Naive B cell (primary cell): ENCODE measurements around the gene ZFHX3. TPM values are rescaled to one million over a fixed set of nuclear protein-coding genes. Genes with fewer than 3 reads are reported as not detected.

ENCODE experiments used
- ATAC-seq, 2 donors: fragments of 150-1000 bp; cut with Tn5 transposase; 2 replicates each; pipeline ENCODE4 v1.10.0; 2021; ENCODE audit warnings: low read depth in 2 of 2, mild to moderate bottlenecking in 2 of 2, moderate library complexity in 2 of 2
- DNase-seq: peaks from one replicate; pipeline ENCODE4 v3.0.0; 2022
- H3K27ac Mint-ChIP-seq, 6 donors: one replicate each; pipeline ENCODE4 v1.8.0; 2020 to 2022; ENCODE audit warnings: mild to moderate bottlenecking in 6 of 6, mixed read lengths in 6 of 6, moderate library complexity in 5 of 6, inconsistent platforms in 2 of 6
- H3K27me3 Mint-ChIP-seq, 3 donors: one replicate each; pipeline ENCODE4 v1.8.0; 2021 to 2022; ENCODE audit warnings: mixed read lengths in 3 of 3, mild to moderate bottlenecking in 1 of 3
- H3K36me3 Mint-ChIP-seq, 2 donors: one replicate each; pipeline ENCODE4 v1.8.0; 2020 to 2022; ENCODE audit warnings: mixed read lengths in 2 of 2, inconsistent platforms in 1 of 2, mild to moderate bottlenecking in 1 of 2
- H3K4me1 Mint-ChIP-seq, 3 donors: one replicate each; pipeline ENCODE4 v1.8.0; 2020 to 2022; ENCODE audit warnings: mixed read lengths in 3 of 3, inconsistent platforms in 1 of 3, mild to moderate bottlenecking in 1 of 3, moderate library complexity in 1 of 3
- H3K4me3 Mint-ChIP-seq, 8 donors: one replicate each; pipeline ENCODE4 v1.8.0; 2020 to 2022; ENCODE audit warnings: mild to moderate bottlenecking in 8 of 8, mixed read lengths in 8 of 8, moderate library complexity in 8 of 8, inconsistent platforms in 2 of 8
- H3K9me3 Mint-ChIP-seq, 7 donors: one replicate each; pipeline ENCODE4 v1.8.0; 2020 to 2022; ENCODE audit warnings: mixed read lengths in 7 of 7, mild to moderate bottlenecking in 5 of 7, inconsistent platforms in 2 of 7, moderate library complexity in 1 of 7
- polyA plus RNA-seq, 6 donors: library from polyadenylated mRNA; unstranded; fragments of 300-500 nt; fragmentation: Illumina TruSeq; gene quantifications; one replicate each; pipeline ENCODE4 v1.2.3, GENCODE V29; 2021; ENCODE audit warnings: low read depth in 6 of 6

ZFHX3 gene
- polyA plus RNA-seq, 6 donors from 2014 or later, result 0.08 to 0.61 (median 0.24) TPM; not detected in 1

- Mint-ChIP-seq H3K4me1 (peaks cover 0 to 15% (median 6%) of the 10 kb centered on the region in 3 donors), H3K4me3 (no peak overlapping the region), H3K27ac (peak overlapping the region in 1 of 6 donors; percentile 24), H3K27me3 (no peaks in the 10 kb centered on the region), H3K9me3 (no peaks in the 10 kb centered on the region), H3K36me3 (no peaks in the 10 kb centered on the region)
- ATAC-seq, result peak; percentile 45 to 56
- DNase-seq, result peak; percentile 41
Measured at GRCh38 chr16:72832621-72833248, 215.2 kb downstream of the ZFHX3 start.

- H3K36me3 Mint-ChIP-seq, result no peaks in the 10 kb centered on the region
- no peak for DNase-seq
- ATAC-seq, result no peak
- H3K27me3 Mint-ChIP-seq, result no peaks in the 10 kb centered on the region
- no peak overlapping the region for H3K4me3 Mint-ChIP-seq
- peaks cover 0 to 15% (median 6%) of the 10 kb centered on the region in 3 donors for H3K4me1 Mint-ChIP-seq
- no peaks in the 10 kb centered on the region for H3K9me3 Mint-ChIP-seq
- peak overlapping the region in 2 of 6 donors; percentile 7 to 21 for H3K27ac Mint-ChIP-seq
Measured at GRCh38 chr16:72829846-72830775, 217.8 kb downstream of the ZFHX3 start.

GRCh38 chr16:72827866-72828265 is 220.1 kb downstream of the ZFHX3 start:
- DNase-seq (no peak), ATAC-seq (no peak)
- Mint-ChIP-seq H3K4me3 (no peak overlapping the region), H3K27me3 (no peaks in the 10 kb centered on the region), H3K4me1 (peaks cover 0 to 10% (median 0%) of the 10 kb centered on the region in 3 donors), H3K9me3 (no peaks in the 10 kb centered on the region), H3K27ac (no peak overlapping the region), H3K36me3 (no peaks in the 10 kb centered on the region)

- Mint-ChIP-seq H3K27me3 (no peaks in the 10 kb centered on the region), H3K36me3 (no peaks in the 10 kb centered on the region), H3K27ac (no peak overlapping the region), H3K4me3 (no peak overlapping the region), H3K9me3 (no peaks in the 10 kb centered on the region), H3K4me1 (peaks cover 0 to 6% (median 0%) of the 10 kb centered on the region in 3 donors)
- DNase-seq (no peak), ATAC-seq (no peak)
Measured at GRCh38 chr16:72825912-72826621, 221.9 kb downstream of the ZFHX3 start.

GRCh38 chr16:72824761-72825160 is 223.2 kb downstream of the ZFHX3 start:
- DNase-seq (no peak), ATAC-seq (no peak)
- H3K4me3 Mint-ChIP-seq, result no peak overlapping the region
- H3K9me3 Mint-ChIP-seq, result no peaks in the 10 kb centered on the region
- H3K4me1 Mint-ChIP-seq, result no peaks in the 10 kb centered on the region
- H3K27ac Mint-ChIP-seq, result no peak overlapping the region
- H3K36me3 Mint-ChIP-seq, result no peaks in the 10 kb centered on the region
- no peaks in the 10 kb centered on the region for H3K27me3 Mint-ChIP-seq

- Mint-ChIP-seq H3K4me3 (no peak overlapping the region), H3K27ac (no peak overlapping the region), H3K4me1 (no peaks in the 10 kb centered on the region), H3K27me3 (no peaks in the 10 kb centered on the region), H3K9me3 (no peaks in the 10 kb centered on the region), H3K36me3 (no peaks in the 10 kb centered on the region)
- no peak for DNase-seq
- ATAC-seq, result no peak
Measured at GRCh38 chr16:72824027-72824426, 223.9 kb downstream of the ZFHX3 start.

- H3K9me3 Mint-ChIP-seq, result no peaks in the 10 kb centered on the region
- no peaks in the 10 kb centered on the region for H3K4me1 Mint-ChIP-seq
- ATAC-seq (no peak), DNase-seq (no peak)
- peaks cover 0 to 8% of the 10 kb centered on the region in 2 donors for H3K36me3 Mint-ChIP-seq
- no peaks in the 10 kb centered on the region for H3K27me3 Mint-ChIP-seq
- no peak overlapping the region for H3K4me3 Mint-ChIP-seq
- no peak overlapping the region for H3K27ac Mint-ChIP-seq
Measured at GRCh38 chr16:72821185-72821950, 226.6 kb downstream of the ZFHX3 start.

- H3K9me3 Mint-ChIP-seq, result no peaks in the 10 kb centered on the region
- H3K4me3 Mint-ChIP-seq, result no peak overlapping the region
- no peak for DNase-seq
- H3K27ac Mint-ChIP-seq, result no peak overlapping the region
- ATAC-seq, result no peak
- peaks cover 0 to 8% of the 10 kb centered on the region in 2 donors for H3K36me3 Mint-ChIP-seq
- H3K4me1 Mint-ChIP-seq, result no peaks in the 10 kb centered on the region
- no peaks in the 10 kb centered on the region for H3K27me3 Mint-ChIP-seq
Measured at GRCh38 chr16:72819345-72819744, 228.6 kb downstream of the ZFHX3 start.

- Mint-ChIP-seq H3K27me3 (no peaks in the 10 kb centered on the region), H3K9me3 (no peaks in the 10 kb centered on the region), H3K4me3 (no peak overlapping the region), H3K27ac (no peak overlapping the region), H3K4me1 (no peaks in the 10 kb centered on the region), H3K36me3 (peaks cover 0 to 8% of the 10 kb centered on the region in 2 donors)
- DNase-seq, result no peak
- no peak for ATAC-seq
Measured at GRCh38 chr16:72818236-72818845, 229.6 kb downstream of the ZFHX3 start.

GRCh38 chr16:72815348-72816318 is 232.3 kb downstream of the ZFHX3 start:
- Mint-ChIP-seq H3K36me3 (peaks cover 0 to 8% of the 10 kb centered on the region in 2 donors), H3K27me3 (no peaks in the 10 kb centered on the region), H3K4me1 (peaks cover 0 to 6% (median 0%) of the 10 kb centered on the region in 3 donors), H3K4me3 (no peak overlapping the region), H3K27ac (no peak overlapping the region), H3K9me3 (no peaks in the 10 kb centered on the region)
- DNase-seq (no peak), ATAC-seq (no peak)

GRCh38 chr16:72814226-72814625 is 233.7 kb downstream of the ZFHX3 start:
- Mint-ChIP-seq H3K9me3 (no peaks in the 10 kb centered on the region), H3K27me3 (no peaks in the 10 kb centered on the region), H3K4me1 (peaks cover 0 to 6% (median 0%) of the 10 kb centered on the region in 3 donors), H3K4me3 (no peak overlapping the region), H3K36me3 (peaks cover 0 to 8% of the 10 kb centered on the region in 2 donors), H3K27ac (no peak overlapping the region)
- DNase-seq (no peak), ATAC-seq (no peak)

- ATAC-seq (no peak), DNase-seq (no peak)
- Mint-ChIP-seq H3K4me1 (peaks cover 0 to 6% (median 0%) of the 10 kb centered on the region in 3 donors), H3K4me3 (no peak overlapping the region), H3K36me3 (no peaks in the 10 kb centered on the region), H3K27me3 (no peaks in the 10 kb centered on the region), H3K27ac (peak overlapping the region in 1 of 6 donors; percentile 28), H3K9me3 (no peaks in the 10 kb centered on the region)
Measured at GRCh38 chr16:72812672-72813071, 235.3 kb downstream of the ZFHX3 start.
